OCI-LY7 (cell line): Measurements from ENCODE around the gene ADD3.

Experiments
- CTCF ChIP-seq: fragments of 200-600 bp; sonication (generic); conservative IDR thresholded peaks from 2 replicates; pipeline ENCODE4 v1.5.1; 2014; ENCODE audit warnings: mild to moderate bottlenecking, antibody characterized with exemption, low read length, moderate library complexity, mixed read lengths
- EZH2phosphoT487 ChIP-seq: fragments of 200-600 bp; sonication (generic); IDR thresholded peaks from 2 replicates; pipeline ENCODE4 v1.6.1; 2018; ENCODE audit warnings: low read depth, borderline replicate concordance, mild to moderate bottlenecking, mixed run types, antibody characterized with exemption, low read length, moderate library complexity, mixed read lengths

GRCh38 chr10:110172155-110172554, 164.4 kb downstream of the ADD3 start:
- no peak for TF ChIP-seq CTCF
- TF ChIP-seq EZH2phosphoT487 = no peak
